NCI-H2107 treated with DMSO at 0.1 percent for 48 hours (cell line): ENCODE data around the gene TP53TG5.
A peak's percentile ranks its signal among the peaks of the same experiment; 100 is the strongest.

Experiments used
- DNase-seq: peaks from one replicate; lab custom pipeline; 2025; ENCODE audit not compliant: unreplicated experiment; lab: John Stamatoyannopoulos, UW

The TP53TG5 gene

GRCh38 chr20:45378191-45378590 lies at the start of gene TP53TG5:
TP53TG5 (minus strand) TSS chr20:45378325; CDS start chr20:45378236, 89 bp downstream.
- DNase-seq, result no peak

DNA sequence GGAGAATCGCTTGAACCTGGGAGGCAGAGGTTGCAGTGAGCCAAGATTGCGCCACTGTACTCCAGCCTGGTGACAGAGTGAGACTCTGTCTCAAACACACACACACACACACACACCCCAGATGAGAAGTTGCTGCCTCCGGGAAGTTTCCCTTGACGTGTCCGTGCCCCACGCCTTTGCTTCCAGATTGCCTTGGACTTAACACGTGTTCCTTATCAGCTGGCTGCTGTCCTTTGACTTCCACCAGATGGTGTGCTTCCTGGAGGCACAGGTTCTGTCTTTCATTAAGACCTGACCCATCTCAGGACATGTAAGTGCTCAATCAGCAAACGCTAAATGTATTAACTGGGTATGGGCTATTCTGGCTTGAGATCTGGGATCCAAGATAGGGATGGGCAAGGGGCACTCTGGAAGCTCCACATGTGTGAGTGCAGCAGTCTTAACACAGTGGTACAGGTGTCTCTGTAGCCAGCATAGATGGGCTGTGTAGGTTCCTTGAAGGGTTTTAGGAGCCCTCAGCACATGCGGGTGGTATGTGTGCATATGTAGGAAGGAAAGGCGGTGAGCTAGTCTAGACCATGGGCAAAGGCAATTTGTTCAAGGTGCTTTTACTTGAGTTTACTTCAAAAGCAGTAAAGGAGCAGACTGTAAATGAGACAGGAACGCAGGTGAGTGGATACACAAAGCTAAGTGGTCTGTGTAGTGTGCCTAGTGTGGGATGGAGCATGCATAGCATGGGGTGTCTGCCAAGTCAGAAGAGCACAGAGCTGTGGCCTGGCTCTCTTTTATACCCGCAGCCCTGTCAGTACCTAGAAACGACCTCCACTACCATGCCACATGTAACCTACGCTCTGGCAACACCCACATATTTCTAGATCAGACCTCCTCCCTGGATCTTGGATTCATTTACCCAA lies 49.4 kb upstream of the TP53TG5 start:
- no peak for DNase-seq

DNA sequence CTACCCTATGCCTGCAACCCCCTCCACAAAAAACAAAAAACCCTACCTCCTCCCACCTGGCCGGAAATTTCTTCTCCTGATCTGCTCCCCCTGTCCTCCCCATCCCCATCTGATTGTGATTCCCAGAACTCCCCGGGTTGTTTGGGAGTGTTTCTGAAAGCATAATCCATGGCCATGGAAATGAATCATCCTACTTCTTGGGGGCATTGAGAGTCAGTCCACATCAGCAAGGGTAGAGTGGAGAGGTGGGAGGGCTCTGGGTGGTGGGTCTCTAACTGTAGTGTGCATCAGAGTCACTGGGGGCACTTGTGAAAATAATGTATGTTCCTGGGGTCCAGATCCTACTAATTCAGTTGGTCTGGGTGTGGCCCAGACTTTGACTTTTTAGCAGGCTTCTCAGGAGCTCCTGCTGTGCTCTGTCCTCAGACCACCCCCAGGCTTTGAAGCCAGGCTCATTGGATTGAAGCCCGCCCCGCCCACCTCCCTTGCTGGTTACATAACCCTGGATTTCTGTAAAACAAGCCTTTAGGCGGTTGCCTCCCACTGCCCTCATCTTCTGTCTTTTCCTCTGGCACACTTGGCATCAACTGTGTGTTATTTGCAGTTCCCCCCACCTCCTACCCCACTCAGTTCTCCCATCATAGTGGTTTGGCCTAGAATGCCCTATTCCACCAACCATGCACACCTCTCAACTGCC lies 48.3 kb upstream of the TP53TG5 start:
- DNase-seq, result no peak

GRCh38 chr20:45425561-45425960 lies 47.4 kb upstream of the TP53TG5 start:
- DNase-seq, result no peak

- no peak for DNase-seq
Observed at GRCh38 chr20:45423700-45424099, 45.6 kb upstream of the TP53TG5 start.

GRCh38 chr20:45420125-45420524 lies 42.0 kb upstream of the TP53TG5 start:
- DNase-seq, result no peak

- DNase-seq, result peak; percentile 34
Observed at GRCh38 chr20:45419188-45420091, 41.3 kb upstream of the TP53TG5 start.

DNA sequence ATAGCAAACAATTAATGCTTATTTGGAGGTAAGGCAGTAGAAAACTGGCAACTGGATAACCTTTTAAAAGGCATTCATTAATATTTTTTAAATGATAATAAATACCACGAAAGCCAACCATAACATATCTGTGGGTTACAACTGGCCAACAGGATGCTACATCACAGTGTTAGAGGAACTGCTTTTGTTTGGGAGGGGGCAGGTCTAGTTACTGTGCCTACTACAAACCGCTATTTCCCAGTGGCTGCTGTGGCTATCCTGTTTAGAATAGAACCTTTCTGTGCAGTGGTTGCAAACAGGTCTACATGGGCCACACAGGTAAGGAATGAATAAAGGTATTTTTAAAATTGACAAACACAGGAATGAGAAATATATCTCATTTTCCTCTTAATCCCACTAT lies 38.8 kb upstream of the TP53TG5 start:
- no peak for DNase-seq

GRCh38 chr20:45415822-45416637 lies 37.9 kb upstream of the TP53TG5 start, which contains the start of gene PIGT:
PIGT (plus strand) TSS chr20:45416141; CDS start chr20:45416157, 16 bp downstream.
- peak; percentile 46 for DNase-seq

DNA sequence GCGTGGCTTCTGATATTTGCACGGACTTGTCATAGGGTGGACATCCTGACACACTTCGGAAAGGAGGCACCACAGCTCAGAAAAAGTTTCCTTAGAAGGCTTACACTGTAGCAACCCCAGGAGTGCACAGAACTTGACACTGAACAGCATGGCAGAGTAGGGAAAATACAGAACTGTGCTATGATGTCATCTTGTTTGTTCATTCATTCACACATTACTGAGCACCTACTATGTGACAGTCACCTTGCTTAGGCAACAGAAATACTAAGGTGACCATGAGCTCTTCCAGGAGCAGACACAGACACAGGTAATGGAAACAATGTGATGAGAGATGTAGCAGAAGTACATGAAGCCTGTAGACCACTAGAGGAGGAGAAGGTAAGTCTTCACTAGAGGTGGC lies 35.4 kb upstream of the TP53TG5 start:
- DNase-seq, result no peak

- DNase-seq, result no peak
Observed at GRCh38 chr20:45412653-45413052, 34.5 kb upstream of the TP53TG5 start.

DNA sequence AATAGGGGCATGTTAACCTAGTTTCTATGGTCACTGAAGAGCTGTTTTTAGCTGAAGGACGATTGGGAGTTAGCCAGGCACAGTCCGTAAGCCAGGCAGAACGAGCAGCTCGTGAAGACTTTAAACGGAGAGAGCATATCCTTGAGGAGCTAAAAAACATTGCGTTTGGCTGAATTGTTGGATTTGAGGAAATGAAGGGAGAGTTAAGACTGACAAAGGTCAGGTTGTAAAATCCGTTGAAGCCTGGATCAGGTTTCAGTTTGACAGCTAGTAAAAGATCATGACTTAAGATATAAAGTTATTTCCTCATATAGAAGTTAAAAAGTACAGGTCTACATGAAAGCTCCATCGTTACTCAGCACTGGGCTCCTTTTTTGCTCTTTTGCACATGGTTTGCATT lies 32.8 kb upstream of the TP53TG5 start:
- no peak for DNase-seq

GRCh38 chr20:45409521-45410272 lies 31.6 kb upstream of the TP53TG5 start:
- no peak for DNase-seq

- DNase-seq, result no peak
Observed at GRCh38 chr20:45408646-45409213, 30.6 kb upstream of the TP53TG5 start.

DNA sequence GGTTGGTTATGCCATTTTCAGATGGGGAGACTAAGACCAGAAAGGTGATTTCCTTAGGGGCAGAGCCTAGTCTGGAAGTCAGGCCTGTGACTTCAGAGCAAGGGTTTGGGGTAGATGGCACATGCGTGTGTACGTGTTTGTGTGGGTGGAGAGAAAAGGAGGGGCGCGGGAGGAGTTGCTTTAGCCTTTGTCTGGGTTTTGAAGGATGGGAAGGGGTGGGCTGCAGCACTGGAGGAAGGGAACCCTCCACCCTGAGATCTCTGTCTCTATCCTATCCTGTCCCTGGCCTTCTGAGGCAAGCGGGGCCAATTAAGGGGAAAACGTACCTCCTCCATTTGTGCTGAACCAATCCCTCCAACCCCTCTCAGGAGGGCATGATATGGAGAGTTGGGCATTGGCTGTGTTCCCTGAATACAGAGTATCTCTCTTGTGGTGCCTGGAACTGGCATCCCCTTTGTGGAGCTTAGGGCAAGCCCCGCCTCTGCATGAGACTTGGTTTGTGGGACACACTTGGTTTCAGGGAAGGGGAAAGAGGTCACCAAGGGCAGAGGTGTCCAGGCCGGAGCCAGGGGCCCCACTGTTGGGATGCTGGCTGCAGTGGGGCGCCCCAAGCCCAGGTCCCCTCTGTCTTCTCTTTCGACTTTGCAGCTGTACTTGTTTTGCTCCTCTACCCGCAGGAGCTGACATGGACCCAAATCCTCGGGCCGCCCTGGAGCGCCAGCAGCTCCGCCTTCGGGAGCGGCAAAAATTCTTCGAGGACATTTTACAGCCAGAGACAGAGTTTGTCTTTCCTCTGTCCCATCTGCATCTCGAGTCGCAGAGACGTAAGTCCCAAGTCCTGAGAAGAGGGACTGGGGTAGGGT lies 29.9 kb upstream of the TP53TG5 start, which contains the start of gene DBNDD2:
Gene DBNDD2 (plus strand): TSS at position 507 of the 863 bp plus-strand sequence. CDS start 179 bp downstream, at position 686.
- no peak for DNase-seq

DNA sequence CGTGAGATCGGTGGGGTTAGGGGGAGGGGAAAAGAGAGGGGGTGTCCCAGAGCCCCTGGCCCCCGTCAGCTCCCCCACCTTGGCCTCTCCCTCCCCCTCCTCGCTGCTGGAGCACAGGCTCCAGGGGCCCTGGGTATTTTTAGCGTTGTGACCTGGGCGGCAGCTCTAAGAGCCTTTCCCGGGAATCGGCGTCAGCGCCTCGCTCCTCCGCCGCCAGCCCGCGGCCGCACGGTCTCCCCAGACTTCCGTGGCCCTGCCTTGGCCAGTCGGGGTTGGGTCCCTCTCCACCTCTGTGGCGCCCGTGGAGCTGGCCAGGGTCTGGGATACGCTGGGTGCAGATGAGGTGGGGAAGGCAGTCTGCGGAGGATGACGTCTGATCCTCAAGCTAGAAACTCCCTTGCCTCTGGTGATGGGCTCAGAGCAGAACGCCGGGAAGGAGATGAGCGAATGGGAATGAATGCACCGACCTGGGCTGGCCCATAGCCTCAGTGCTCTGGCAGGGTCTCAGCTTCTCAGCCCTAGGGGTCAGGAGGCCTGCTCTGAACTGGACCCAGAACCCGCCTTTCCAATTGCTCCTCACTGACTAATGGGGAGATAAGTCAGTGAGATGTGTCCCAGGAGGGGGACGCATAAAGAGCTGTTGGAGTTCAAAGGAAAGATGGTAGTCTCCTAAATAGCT lies 29.1 kb upstream of the TP53TG5 start:
- no peak for DNase-seq

- no peak for DNase-seq
Observed at GRCh38 chr20:45406260-45407066, 28.3 kb upstream of the TP53TG5 start.
